Skeletal muscle tissue (tissue), 4 donors: ENCODE data around the gene RPTOR. TPM values are rescaled to one million over a fixed set of nuclear protein-coding genes. Genes with fewer than 3 reads are reported as not detected.

Experiments used
- H3K27ac ChIP-seq: one replicate; pipeline ENCODE4 v1.7.0; 2013; ENCODE audit warnings: mild to moderate bottlenecking, low read depth, low read length, inconsistent platforms
- H3K27me3 ChIP-seq, 3 donors: one replicate each; pipeline ENCODE4 v1.7.0; 2013; ENCODE audit warnings: low read length in 3 of 3; ENCODE audit not compliant: control insufficient read depth in 3 of 3, insufficient read depth in 3 of 3
- H3K36me3 ChIP-seq, 3 donors: one replicate each; pipeline ENCODE4 v1.7.0; 2013; ENCODE audit warnings: low read length in 3 of 3; ENCODE audit not compliant: control insufficient read depth in 3 of 3, insufficient read depth in 3 of 3
- H3K4me1 ChIP-seq, 3 donors: one replicate each; pipeline ENCODE4 v1.7.0; 2013; ENCODE audit warnings: low read length in 3 of 3, mild to moderate bottlenecking in 3 of 3; ENCODE audit not compliant: control insufficient read depth in 3 of 3, insufficient read depth in 3 of 3
- H3K4me3 ChIP-seq, 3 donors: one replicate each; pipeline ENCODE4 v1.7.0; 2013; ENCODE audit warnings: low read length in 3 of 3
- H3K9ac ChIP-seq, 3 donors: one replicate each; pipeline ENCODE4 v1.7.0; 2013; ENCODE audit warnings: low read length in 3 of 3, mild to moderate bottlenecking in 3 of 3, moderate library complexity in 2 of 3, low read depth in 1 of 3
- H3K9me3 ChIP-seq, 3 donors: one replicate each; pipeline ENCODE4 v1.7.0; 2013; ENCODE audit warnings: low read length in 3 of 3; ENCODE audit not compliant: control insufficient read depth in 3 of 3
- total RNA-seq: library from RNA; depleted of rRNA; stranded (reverse); fragments of >200 nt; gene quantifications from one replicate; pipeline ENCODE4 v1.2.3, GENCODE V29; 2014
- donor health status: Osteomylitis.

Gene RPTOR
- total RNA-seq, 1 donor from 2014 or later, result 24.5 TPM

DNA sequence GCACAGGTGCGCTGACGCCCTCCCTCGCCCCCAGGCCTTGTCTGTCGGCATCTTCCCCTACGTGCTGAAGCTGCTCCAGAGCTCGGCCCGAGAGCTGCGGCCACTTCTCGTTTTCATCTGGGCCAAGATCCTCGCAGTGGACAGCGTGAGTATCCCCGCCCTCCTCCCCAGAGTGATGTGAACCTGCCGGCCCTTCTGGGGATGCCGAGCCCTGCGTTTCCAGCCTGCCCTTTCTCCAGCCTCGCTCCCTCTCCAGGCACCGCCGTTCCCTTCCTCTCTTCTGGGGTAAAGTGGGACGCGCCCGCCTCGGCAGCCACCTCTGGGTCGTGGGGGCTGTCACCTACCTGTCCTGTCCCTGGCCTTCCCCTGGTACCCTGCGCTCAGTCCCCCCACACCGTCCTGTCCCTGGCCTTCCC is 313.1 kb downstream of the RPTOR start:
- H3K9ac ChIP-seq, result no peak overlapping the region
- no peak overlapping the region for H3K4me3 ChIP-seq
- peak overlapping the region; percentile 92 for H3K27ac ChIP-seq
- peaks cover 0 to 12% (median 7%) of the 10 kb centered on the region in 3 donors for H3K36me3 ChIP-seq
- no peaks in the 10 kb centered on the region for H3K9me3 ChIP-seq
- H3K4me1 ChIP-seq, result peaks cover 23 to 58% (median 43%) of the 10 kb centered on the region in 3 donors
- no peaks in the 10 kb centered on the region for H3K27me3 ChIP-seq

DNA sequence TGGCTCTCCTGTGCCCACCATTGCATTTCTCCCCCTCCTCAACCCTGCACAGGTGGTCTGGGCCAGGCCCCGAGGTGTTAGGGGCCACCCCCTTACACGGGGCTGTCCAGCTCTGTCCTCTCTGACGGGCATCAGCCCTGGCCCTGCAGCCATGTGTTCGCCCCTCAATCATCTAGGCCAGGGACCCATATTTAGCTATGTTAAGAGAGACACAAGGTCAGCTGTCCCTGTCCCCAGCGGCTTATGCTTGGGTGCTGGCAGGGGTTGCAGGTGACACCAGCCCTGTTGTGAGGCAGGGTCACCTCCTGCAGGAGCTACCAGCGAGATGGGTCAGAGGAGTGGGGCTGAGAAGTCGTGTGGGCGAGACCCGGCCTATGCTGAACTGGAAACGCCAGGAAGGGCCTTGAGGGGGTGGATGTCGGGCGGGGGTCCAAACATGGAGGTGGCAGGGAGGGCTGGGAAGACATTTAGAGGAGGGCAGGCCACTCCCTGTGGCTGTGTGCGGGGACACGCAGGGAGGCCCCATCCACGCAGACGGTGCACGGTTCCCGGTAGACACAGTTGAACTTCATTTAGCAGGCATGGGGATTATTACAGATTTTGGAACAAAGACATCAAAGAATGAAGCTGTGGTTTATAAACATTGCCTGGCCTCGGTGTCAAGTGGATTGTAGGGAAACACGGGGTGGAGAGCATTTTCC is 313.8 kb downstream of the RPTOR start:
- no peaks in the 10 kb centered on the region for H3K27me3 ChIP-seq
- H3K27ac ChIP-seq, result peak overlapping the region; percentile 92

GRCh38 chr17:80859002-80859941 is 314.6 kb downstream of the RPTOR start:
- peak overlapping the region; percentile 33 to 50 (median 38) for H3K9ac ChIP-seq
- H3K27ac ChIP-seq, result peak overlapping the region; percentile 92
- H3K4me3 ChIP-seq, result no peak overlapping the region
- H3K9me3 ChIP-seq, result no peaks in the 10 kb centered on the region
- peaks cover 0 to 12% (median 12%) of the 10 kb centered on the region in 3 donors for H3K36me3 ChIP-seq
- H3K4me1 ChIP-seq, result peaks cover 23 to 58% (median 43%) of the 10 kb centered on the region in 3 donors
- H3K27me3 ChIP-seq, result no peaks in the 10 kb centered on the region

More for the DNA sequence above, 313.8 kb downstream of the RPTOR start:
- Histone ChIP-seq H3K9me3 (no peaks in the 10 kb centered on the region), H3K9ac (peak overlapping the region in 2 of 3 donors; percentile 38 to 50), H3K36me3 (peaks cover 0 to 12% (median 12%) of the 10 kb centered on the region in 3 donors), H3K4me3 (no peak overlapping the region), H3K4me1 (peaks cover 23 to 58% (median 43%) of the 10 kb centered on the region in 3 donors)

- peaks cover 23 to 56% (median 41%) of the 10 kb centered on the region in 3 donors for H3K4me1 ChIP-seq
- H3K27me3 ChIP-seq, result no peaks in the 10 kb centered on the region
- no peak overlapping the region for H3K4me3 ChIP-seq
- no peaks in the 10 kb centered on the region for H3K9me3 ChIP-seq
- H3K27ac ChIP-seq, result no peak overlapping the region
- H3K9ac ChIP-seq, result peak overlapping the region in 1 of 3 donors; percentile 16
- H3K36me3 ChIP-seq, result peaks cover 0 to 11% (median 11%) of the 10 kb centered on the region in 3 donors
These were observed 315.5 kb downstream of the RPTOR start for GRCh38 chr17:80860101-80860671.

- H3K4me3 ChIP-seq, result no peak overlapping the region
- no peaks in the 10 kb centered on the region for H3K27me3 ChIP-seq
- H3K27ac ChIP-seq, result peak overlapping the region; percentile 13
- peaks cover 21 to 49% (median 34%) of the 10 kb centered on the region in 3 donors for H3K4me1 ChIP-seq
- H3K36me3 ChIP-seq, result peaks cover 0 to 5% (median 5%) of the 10 kb centered on the region in 3 donors
- no peaks in the 10 kb centered on the region for H3K9me3 ChIP-seq
- no peak overlapping the region for H3K9ac ChIP-seq
These were observed 316.2 kb downstream of the RPTOR start for GRCh38 chr17:80860703-80861417.

GRCh38 chr17:80861418-80861815 is 316.8 kb downstream of the RPTOR start:
- Histone ChIP-seq H3K27ac (peak overlapping the region; percentile 13), H3K9me3 (no peaks in the 10 kb centered on the region), H3K27me3 (no peaks in the 10 kb centered on the region), H3K4me1 (peaks cover 20 to 44% (median 30%) of the 10 kb centered on the region in 3 donors), H3K9ac (no peak overlapping the region), H3K36me3 (peaks cover 0 to 5% (median 5%) of the 10 kb centered on the region in 3 donors), H3K4me3 (no peak overlapping the region)

DNA sequence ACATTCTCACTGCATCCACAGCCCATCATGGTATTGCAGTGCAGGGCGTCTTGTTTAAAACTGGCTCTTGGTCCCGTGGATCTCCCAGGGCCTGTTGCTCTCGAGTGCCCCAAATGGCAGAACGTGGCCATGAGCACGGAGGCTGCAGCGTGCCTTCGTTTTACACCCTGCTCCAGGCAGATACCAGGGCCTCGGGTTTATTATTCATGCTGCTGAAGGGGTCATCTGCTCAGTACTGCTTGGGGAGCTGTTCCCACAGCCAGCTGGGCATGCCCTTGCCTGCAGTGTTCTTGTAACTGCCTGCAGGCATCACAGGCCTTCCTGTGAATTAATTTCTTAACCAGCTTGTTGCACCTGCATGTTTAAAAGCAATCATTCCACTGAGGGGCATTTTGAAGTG is 317.3 kb downstream of the RPTOR start:
- Histone ChIP-seq H3K9ac (no peak overlapping the region), H3K9me3 (no peaks in the 10 kb centered on the region), H3K27ac (no peak overlapping the region), H3K4me3 (no peak overlapping the region), H3K4me1 (peaks cover 16 to 39% (median 27%) of the 10 kb centered on the region in 3 donors), H3K36me3 (peaks cover 0 to 5% (median 5%) of the 10 kb centered on the region in 3 donors), H3K27me3 (no peaks in the 10 kb centered on the region)

- no peaks in the 10 kb centered on the region for H3K27me3 ChIP-seq
- no peak overlapping the region for H3K4me3 ChIP-seq
- H3K27ac ChIP-seq, result no peak overlapping the region
- H3K9me3 ChIP-seq, result no peaks in the 10 kb centered on the region
- no peak overlapping the region for H3K9ac ChIP-seq
- peaks cover 0 to 5% (median 5%) of the 10 kb centered on the region in 3 donors for H3K36me3 ChIP-seq
- H3K4me1 ChIP-seq, result peaks cover 14 to 33% (median 23%) of the 10 kb centered on the region in 3 donors
These were observed 317.9 kb downstream of the RPTOR start for GRCh38 chr17:80862481-80862961.

GRCh38 chr17:80862978-80863377 is 318.3 kb downstream of the RPTOR start:
- H3K4me3 ChIP-seq, result no peak overlapping the region

More at GRCh38 chr17:80862978-80863377, 318.3 kb downstream of the RPTOR start:
- no peak overlapping the region for H3K27ac ChIP-seq
- H3K9ac ChIP-seq, result no peak overlapping the region
- H3K27me3 ChIP-seq, result no peaks in the 10 kb centered on the region
- peaks cover 14 to 28% (median 19%) of the 10 kb centered on the region in 3 donors for H3K4me1 ChIP-seq
- H3K36me3 ChIP-seq, result peaks cover 0 to 5% (median 3%) of the 10 kb centered on the region in 3 donors
- no peaks in the 10 kb centered on the region for H3K9me3 ChIP-seq
